ENCODE measurements around the gene THAP5. TPM values are rescaled to one million over a fixed set of nuclear protein-coding genes. Genes with fewer than 3 reads are reported as not detected.
"Not testable (repeated sequence)": the region's sequence is repeated elsewhere in the genome, so short reads cannot be mapped to it uniquely, and the experiment has no call there.

The THAP5 gene
- total RNA-seq, 1 donor = 28.1 TPM

GRCh38 chr7:108557617-108558016 is 11.9 kb downstream of the THAP5 start:
- no peak for DNase-seq (ENCODE audit: low read depth)
- TF ChIP-seq CTCF (IDR thresholded peaks at IDR 0.05; ENCODE audit: insufficient read depth, low read depth, low read length) = no peak
- no peak overlapping the region for H3K4me3 ChIP-seq (ENCODE audit: low read depth, low read length)

GRCh38 chr7:108557191-108557590 is 12.3 kb downstream of the THAP5 start:
- TF ChIP-seq CTCF (IDR thresholded peaks at IDR 0.05; ENCODE audit: insufficient read depth, low read depth, low read length) = no peak
- no peak for DNase-seq (ENCODE audit: low read depth)
- no peak overlapping the region for H3K4me3 ChIP-seq (ENCODE audit: low read depth, low read length)

- H3K4me3 ChIP-seq (ENCODE audit: low read depth, low read length) = not testable (repeated sequence)
Measured at GRCh38 chr7:108556665-108557064, 12.8 kb downstream of the THAP5 start.

GRCh38 chr7:108548141-108548896 is 21.2 kb downstream of the THAP5 start:
- H3K4me3 ChIP-seq (ENCODE audit: low read depth, low read length); DNase-seq (ENCODE audit: low read depth): not testable (repeated sequence)

More at GRCh38 chr7:108556665-108557064, 12.8 kb downstream of the THAP5 start:
- not testable (repeated sequence) for DNase-seq (ENCODE audit: low read depth)

DNA sequence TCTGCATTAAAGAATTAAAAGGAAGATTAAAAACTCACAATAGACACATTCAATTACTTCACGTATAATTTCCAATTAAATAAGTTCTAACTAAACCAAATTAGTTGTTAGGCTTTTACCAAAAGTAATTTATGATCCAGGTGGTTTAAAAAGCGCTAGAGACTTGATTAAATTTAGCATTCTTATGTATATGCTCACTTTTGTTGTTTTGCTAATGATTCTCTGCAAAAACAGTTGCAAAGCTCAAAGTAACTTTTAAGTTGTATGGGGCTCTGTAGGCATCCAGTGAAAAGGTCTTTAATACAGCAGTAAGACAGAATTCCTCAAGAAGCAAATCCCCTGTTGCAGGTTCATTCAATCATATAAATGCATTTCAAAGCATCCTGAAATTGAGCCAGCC is 28.0 kb downstream of the THAP5 start:
- DNase-seq (ENCODE audit: low read depth) = no peak
- H3K4me3 ChIP-seq (ENCODE audit: low read depth, low read length) = no peak overlapping the region
- TF ChIP-seq CTCF (IDR thresholded peaks at IDR 0.05; ENCODE audit: insufficient read depth, low read depth, low read length) = no peak

DNA sequence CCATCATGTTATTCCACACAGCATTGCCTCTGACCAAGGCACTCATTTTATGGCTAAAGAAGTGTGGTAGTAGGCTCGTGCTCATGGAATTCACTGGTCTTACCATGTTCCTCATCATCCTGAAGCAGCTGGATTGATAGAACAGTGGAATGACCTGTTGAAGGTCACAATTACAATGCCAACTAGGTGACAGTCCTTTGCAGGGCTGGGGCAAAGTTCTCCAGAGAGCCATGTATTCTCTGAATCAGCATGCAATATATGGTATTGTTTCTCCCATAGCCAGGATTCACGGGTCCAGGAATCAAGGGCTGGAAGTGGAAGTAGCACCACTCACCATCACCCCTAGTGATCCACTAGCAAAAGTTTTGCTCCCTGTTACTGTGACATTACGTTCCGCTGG is 30.8 kb downstream of the THAP5 start:
- H3K4me3 ChIP-seq (ENCODE audit: low read depth, low read length); DNase-seq (ENCODE audit: low read depth): not testable (repeated sequence)

GRCh38 chr7:108538236-108538635 is 31.3 kb downstream of the THAP5 start:
- not testable (repeated sequence) for DNase-seq (ENCODE audit: low read depth); H3K4me3 ChIP-seq (ENCODE audit: low read depth, low read length)

GRCh38 chr7:108537229-108537628 is 32.3 kb downstream of the THAP5 start:
- DNase-seq (ENCODE audit: low read depth) = no peak
- TF ChIP-seq CTCF (IDR thresholded peaks at IDR 0.05; ENCODE audit: insufficient read depth, low read depth, low read length) = no peak
- no peak overlapping the region for H3K4me3 ChIP-seq (ENCODE audit: low read depth, low read length)

DNA sequence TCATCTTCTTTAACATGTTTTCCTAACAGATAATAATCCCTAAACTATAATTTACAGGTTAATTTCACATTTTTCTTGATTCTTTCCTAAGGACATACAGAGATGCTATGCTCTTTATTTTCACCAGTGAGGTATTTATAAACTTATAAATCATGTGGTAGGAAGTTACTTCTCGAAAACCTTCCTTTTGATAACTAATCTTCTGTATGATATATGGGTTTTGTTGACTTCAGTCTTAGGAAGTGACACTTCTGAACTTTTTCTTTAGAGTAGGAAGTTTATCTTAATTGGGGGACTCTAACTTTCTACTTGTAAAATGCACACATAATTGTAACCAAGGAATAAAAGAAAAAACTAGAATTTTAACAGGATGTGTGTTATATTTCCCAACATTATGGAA is 33.8 kb downstream of the THAP5 start:
- no peak for DNase-seq (ENCODE audit: low read depth)
- no peak overlapping the region for H3K4me3 ChIP-seq (ENCODE audit: low read depth, low read length)
- TF ChIP-seq CTCF (IDR thresholded peaks at IDR 0.05; ENCODE audit: insufficient read depth, low read depth, low read length) = no peak

Measured in fibroblast of villous mesenchyme (primary cell).